GM19193 (cell line): ENCODE measurements around the gene ATP5PO.

Experiments used
- POLR2A ChIP-seq: IDR thresholded peaks from 4 replicates; pipeline ENCODE4 v1.6.1; 2011; ENCODE audit not compliant: insufficient read depth, insufficient read length; ENCODE audit errors: extremely low read depth

Gene ATP5PO

GRCh38 chr21:33924079-33924765, 8.6 kb upstream of the ATP5PO start:
- TF ChIP-seq POLR2A: no peak

DNA sequence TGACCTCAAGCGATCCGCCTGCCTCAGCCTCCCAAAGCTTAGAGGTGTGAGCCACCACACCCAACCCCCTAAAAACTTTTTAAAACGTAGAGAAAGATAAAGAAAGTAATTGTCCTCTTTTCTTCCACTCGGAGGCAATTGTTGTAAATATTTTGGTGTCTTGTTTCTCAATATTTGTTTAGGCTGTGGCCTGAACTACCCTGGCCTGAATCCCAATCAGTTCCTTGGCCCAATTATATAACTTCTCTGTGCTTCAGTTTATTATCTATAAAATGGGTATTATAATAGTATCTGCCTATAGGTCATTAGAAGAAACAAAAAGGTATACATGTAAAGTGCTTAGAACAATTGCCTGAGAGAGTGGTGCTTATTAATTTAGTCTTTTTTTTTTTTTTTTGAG, 1.8 kb upstream of the ATP5PO start:
- no peak for TF ChIP-seq POLR2A

GRCh38 chr21:33916200-33916567, 580 bp upstream of the ATP5PO start:
- no peak for TF ChIP-seq POLR2A

DNA sequence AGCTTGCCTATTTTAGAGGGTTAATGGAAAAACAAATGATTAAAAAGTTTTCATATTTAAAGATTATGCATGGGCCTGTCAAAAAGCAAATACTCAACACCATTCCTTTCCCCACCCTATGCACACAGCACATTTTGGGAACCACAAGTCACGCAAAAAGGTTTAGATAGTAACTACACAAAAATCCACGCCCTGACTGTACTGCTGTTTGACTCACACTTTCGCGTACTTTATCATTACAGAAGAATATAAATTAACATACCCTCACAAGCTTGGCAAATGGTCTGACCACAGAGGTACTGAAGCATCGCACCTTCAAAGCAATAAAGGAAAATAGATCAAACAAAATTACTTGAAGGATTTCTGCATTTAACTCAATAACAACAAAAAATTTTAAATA, 1.4 kb downstream of the ATP5PO start:
- no peak for TF ChIP-seq POLR2A

- no peak for TF ChIP-seq POLR2A
These were observed 5.8 kb downstream of the ATP5PO start for GRCh38 chr21:33909756-33910155.

- no peak for TF ChIP-seq POLR2A
These were observed 6.8 kb downstream of the ATP5PO start for GRCh38 chr21:33908760-33909159.

- no peak for TF ChIP-seq POLR2A
These were observed 11.6 kb downstream of the ATP5PO start for GRCh38 chr21:33904041-33904440.

GRCh38 chr21:33902349-33902748, 13.3 kb downstream of the ATP5PO start:
- no peak for TF ChIP-seq POLR2A

- no peak for TF ChIP-seq POLR2A
These were observed 14.0 kb downstream of the ATP5PO start for GRCh38 chr21:33901412-33902288.

DNA sequence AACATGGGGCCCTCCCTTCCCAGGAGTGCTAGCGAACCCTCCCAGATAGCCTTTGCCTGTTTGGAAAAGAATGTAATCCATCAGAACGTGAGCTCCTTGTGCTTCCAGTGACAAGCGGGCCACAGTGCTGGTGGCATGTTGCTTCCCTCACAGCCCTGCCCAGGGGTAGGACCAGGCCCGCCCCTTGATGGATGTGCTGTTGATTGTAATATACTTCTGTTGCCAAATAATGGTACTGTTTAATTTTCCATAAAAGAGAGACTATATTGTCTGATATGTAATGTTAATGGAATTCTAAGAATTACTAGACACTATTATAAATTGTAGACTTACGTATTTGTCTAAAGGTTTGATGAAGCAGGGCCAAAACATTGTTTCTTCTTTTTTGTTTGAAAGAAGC, 16.4 kb downstream of the ATP5PO start:
- TF ChIP-seq POLR2A: no peak

DNA sequence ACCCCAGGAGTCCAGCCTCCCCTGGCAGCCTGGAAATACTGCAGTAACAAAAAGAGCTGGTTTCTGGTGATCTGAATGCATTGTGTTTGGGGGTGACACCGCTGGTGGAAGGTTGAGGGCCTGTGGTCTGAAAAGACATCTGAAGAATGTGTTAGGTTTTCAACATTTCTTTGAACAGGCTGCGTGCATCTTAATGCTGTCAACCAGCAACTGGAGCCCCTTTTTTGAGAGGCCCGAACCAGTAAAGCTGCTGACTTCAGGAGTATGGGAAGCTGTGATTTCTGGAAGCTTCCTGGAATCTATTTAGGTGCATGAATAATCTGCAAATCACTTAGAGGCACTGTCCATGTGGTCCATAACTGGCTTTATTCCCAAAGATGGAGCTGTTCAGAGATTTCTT, 17.0 kb downstream of the ATP5PO start:
- no peak for TF ChIP-seq POLR2A

DNA sequence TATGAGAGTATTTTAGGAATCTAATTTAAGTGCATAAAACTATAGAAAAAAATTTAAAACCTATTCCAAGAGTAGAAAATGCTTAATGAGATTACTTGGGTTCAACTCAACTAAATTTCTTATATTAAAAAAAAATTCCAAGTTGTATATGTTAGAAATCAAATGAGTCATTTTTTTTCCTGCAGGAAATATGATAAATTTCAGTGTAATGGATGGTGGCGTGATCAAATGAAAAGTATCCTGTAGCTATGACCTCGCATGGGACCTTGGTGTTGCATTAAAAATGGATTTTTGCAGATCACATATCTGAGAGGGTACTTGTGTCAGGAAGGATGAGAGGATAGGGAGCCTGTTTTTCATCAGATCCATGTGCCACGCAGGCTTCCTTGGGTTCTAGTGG, 17.9 kb downstream of the ATP5PO start:
- TF ChIP-seq POLR2A: no peak

GRCh38 chr21:33897098-33897497, 18.5 kb downstream of the ATP5PO start:
- TF ChIP-seq POLR2A: no peak

- TF ChIP-seq POLR2A: no peak
These were observed 18.9 kb downstream of the ATP5PO start for GRCh38 chr21:33896691-33897090.

GRCh38 chr21:33895356-33895755, 20.2 kb downstream of the ATP5PO start:
- TF ChIP-seq POLR2A: no peak

DNA sequence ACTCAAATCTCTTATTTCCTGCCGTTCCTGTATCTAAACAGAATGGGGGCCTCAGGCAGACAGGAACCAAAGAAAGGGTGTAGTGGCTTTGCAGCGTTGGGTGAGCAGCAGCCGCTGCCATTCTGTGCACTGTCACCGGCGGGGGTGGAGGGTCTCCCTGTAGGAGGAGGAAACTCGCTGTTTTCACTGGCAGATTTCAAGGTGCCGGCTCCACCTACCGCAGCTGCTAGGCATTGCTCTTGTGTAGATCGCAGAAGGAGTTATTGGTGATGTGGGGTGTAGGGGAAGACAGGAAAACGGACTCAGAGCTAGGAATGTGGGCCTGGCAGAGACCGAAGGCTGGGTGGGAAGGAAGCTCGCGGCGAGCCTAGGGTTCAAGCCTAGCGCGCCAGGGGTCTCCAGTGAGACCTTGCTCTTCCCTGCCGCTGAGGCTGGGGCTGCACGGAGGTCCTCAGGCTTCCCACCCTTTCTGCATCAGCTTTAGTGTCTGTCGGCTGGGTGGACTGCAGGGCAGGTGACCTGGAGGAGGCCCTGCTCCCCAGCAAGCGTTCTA, 20.8 kb downstream of the ATP5PO start:
- no peak for TF ChIP-seq POLR2A

GRCh38 chr21:33893917-33894316, 21.7 kb downstream of the ATP5PO start:
- no peak for TF ChIP-seq POLR2A

- no peak for TF ChIP-seq POLR2A
These were observed 22.8 kb downstream of the ATP5PO start for GRCh38 chr21:33892853-33893252.
